Mesothelial cell of epicardium (in vitro differentiated cells): ENCODE data around the gene CASS4. TPM values are rescaled to one million over a fixed set of nuclear protein-coding genes. Genes with fewer than 3 reads are reported as not detected.

Source experiments
- DNase-seq, 2 experiments: peaks; one replicate each; pipeline ENCODE4 v3.0.0; 2021; ENCODE audit warnings: low spot score in 2 of 2; ENCODE audit not compliant: unreplicated experiment in 2 of 2
- H3K27ac Mint-ChIP-seq: 2 replicates; pipeline ENCODE4 v1.8.0; 2021; ENCODE audit warnings: mixed read lengths
- H3K27me3 Mint-ChIP-seq: 2 replicates; pipeline ENCODE4 v1.8.0; 2021; ENCODE audit warnings: low read depth, mixed read lengths
- H3K36me3 Mint-ChIP-seq: 2 replicates; pipeline ENCODE4 v1.8.0; 2021; ENCODE audit warnings: mixed read lengths
- H3K4me1 Mint-ChIP-seq: 2 replicates; pipeline ENCODE4 v1.8.0; 2021; ENCODE audit warnings: mixed read lengths
- H3K4me3 Mint-ChIP-seq: 2 replicates; pipeline ENCODE4 v1.8.0; 2021; ENCODE audit warnings: mild to moderate bottlenecking, moderate library complexity, mixed read lengths
- H3K9me3 Mint-ChIP-seq: 2 replicates; pipeline ENCODE4 v1.8.0; 2021; ENCODE audit warnings: mixed read lengths
- CTCF ChIP-seq: fragments of 200-600 bp; sonication (generic); IDR thresholded peaks from one replicate; pipeline ENCODE4 v1.5.0; 2021; ENCODE audit warnings: antibody characterized with exemption; ENCODE audit not compliant: unreplicated experiment
- total RNA-seq: library from RNA; stranded (reverse); gene quantifications from 3 replicates; pipeline ENCODE4 v1.2.1, GENCODE V29; 2021

The CASS4 gene
- total RNA-seq, 1 donor from 2014 or later: 0.67 TPM

- H3K4me3 Mint-ChIP-seq: no peak overlapping the region
- no peaks in the 10 kb centered on the region for H3K4me1 Mint-ChIP-seq
- no peaks in the 10 kb centered on the region for H3K9me3 Mint-ChIP-seq
- no peak for DNase-seq
- TF ChIP-seq CTCF: no peak
- no peaks in the 10 kb centered on the region for H3K27me3 Mint-ChIP-seq
- peaks cover 13% of the 10 kb centered on the region for H3K36me3 Mint-ChIP-seq
- no peak overlapping the region for H3K27ac Mint-ChIP-seq
Observed at GRCh38 chr20:56414842-56415765, 3.0 kb downstream of the CASS4 start.

DNA sequence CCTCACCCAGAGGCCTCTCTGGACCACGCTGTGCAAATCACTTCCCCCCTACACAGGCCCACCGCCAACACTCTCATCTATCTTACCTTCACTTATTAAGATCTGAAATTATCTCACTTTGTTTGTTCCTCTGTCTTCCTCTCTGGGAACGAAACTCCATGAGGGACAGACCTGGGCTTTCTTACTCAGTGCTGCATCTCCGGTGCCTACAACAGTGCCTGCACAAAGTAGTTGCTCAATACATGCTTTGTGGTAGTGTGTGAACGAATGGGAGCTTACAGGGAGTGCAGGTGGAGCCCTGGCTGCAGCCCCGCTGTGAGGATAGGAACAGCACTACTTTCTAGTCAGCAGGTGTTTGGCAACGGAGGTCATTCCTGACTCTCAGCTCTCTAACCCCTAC lies 5.3 kb downstream of the CASS4 start:
- Mint-ChIP-seq H3K4me1 (peaks cover under 1% of the 10 kb centered on the region), H3K4me3 (no peak overlapping the region), H3K9me3 (no peaks in the 10 kb centered on the region), H3K27ac (no peak overlapping the region), H3K36me3 (peaks cover 9% of the 10 kb centered on the region), H3K27me3 (no peaks in the 10 kb centered on the region)
- no peak for TF ChIP-seq CTCF
- no peak for DNase-seq

DNA sequence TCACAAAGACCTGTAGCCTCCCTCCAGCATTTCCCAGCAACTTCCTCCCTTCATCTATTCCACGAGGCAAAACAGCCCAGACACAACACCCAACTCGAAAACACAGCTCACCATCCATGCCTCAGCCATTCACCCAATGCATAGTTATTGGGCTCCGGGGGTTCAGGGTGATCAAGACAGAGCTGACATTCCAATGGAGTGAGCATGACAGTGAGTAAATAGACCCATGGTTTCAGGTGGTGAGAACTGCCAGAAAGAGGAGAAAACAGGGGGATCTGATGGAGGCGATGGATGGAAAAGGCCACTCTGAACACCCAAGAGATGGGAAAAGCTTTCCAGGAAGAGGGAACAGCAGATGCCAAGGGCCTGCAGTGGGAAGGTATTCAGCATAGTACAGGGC lies 5.9 kb downstream of the CASS4 start:
- no peaks in the 10 kb centered on the region for H3K27me3 Mint-ChIP-seq
- no peaks in the 10 kb centered on the region for H3K9me3 Mint-ChIP-seq
- H3K4me3 Mint-ChIP-seq: no peak overlapping the region
- no peak overlapping the region for H3K27ac Mint-ChIP-seq
- DNase-seq: no peak
- no peak for TF ChIP-seq CTCF
- peaks cover 6% of the 10 kb centered on the region for H3K4me1 Mint-ChIP-seq
- H3K36me3 Mint-ChIP-seq: peaks cover 6% of the 10 kb centered on the region

DNA sequence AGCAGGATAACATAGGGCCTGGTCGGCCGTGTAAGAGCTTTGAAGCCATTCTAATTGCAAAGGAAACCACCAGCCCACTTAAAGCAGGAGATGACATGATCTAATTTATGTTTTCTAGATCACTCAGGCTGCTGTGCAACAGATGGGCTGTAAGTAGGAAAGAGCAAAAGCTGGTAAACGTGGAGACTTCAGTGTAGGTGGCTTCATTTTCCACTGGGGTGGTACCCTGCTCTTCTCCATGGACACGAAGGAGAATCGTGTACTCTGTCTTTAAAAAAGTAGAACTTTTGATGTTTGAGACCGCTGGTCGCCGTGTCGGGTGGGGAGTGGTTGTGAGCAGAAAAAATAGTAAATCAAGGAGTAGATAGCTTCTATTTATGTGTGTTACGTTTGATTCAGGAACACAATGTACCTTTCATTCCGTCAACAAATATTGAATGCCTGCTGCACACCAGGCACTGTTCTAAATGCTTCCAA lies 6.4 kb downstream of the CASS4 start:
- H3K27ac Mint-ChIP-seq: no peak overlapping the region

DNA sequence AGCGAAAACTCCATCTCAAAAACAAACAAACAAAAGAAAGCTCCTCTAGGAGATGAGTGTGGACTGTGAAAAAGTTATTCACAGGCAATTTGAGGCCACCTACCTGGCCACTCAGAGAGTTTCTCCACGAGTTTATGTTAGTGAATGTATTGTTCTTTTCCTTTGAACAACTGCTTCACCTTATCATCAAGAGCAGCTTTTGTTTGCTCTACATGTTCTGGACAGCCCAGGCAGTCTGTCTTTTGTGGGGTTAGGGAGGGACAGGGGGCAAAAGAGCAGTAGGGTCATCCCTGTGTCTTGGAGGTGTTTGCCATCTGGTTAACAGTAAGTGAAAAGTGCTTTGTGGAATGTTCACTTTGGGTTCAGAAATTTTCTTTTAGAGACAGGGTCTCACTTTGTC lies 8.0 kb downstream of the CASS4 start:
- no peak overlapping the region for H3K4me3 Mint-ChIP-seq
- no peak for TF ChIP-seq CTCF
- DNase-seq: no peak

More for the DNA sequence above, 6.4 kb downstream of the CASS4 start:
- peaks cover 5% of the 10 kb centered on the region for H3K36me3 Mint-ChIP-seq
- no peak overlapping the region for H3K4me3 Mint-ChIP-seq
- no peaks in the 10 kb centered on the region for H3K27me3 Mint-ChIP-seq
- no peak for DNase-seq
- peaks cover 6% of the 10 kb centered on the region for H3K4me1 Mint-ChIP-seq
- no peak for TF ChIP-seq CTCF
- no peaks in the 10 kb centered on the region for H3K9me3 Mint-ChIP-seq

More for the DNA sequence above, 8.0 kb downstream of the CASS4 start:
- Mint-ChIP-seq H3K9me3 (no peaks in the 10 kb centered on the region), H3K36me3 (peaks cover 2% of the 10 kb centered on the region), H3K27me3 (no peaks in the 10 kb centered on the region), H3K4me1 (peaks cover 6% of the 10 kb centered on the region), H3K27ac (no peak overlapping the region)
